Measurements from ENCODE around the gene ZBTB8OS. TPM values are rescaled to one million over a fixed set of nuclear protein-coding genes. Genes with fewer than 3 reads are reported as not detected.
A peak's percentile ranks its signal among the peaks of the same experiment; 100 is the strongest.
"Not testable (repeated sequence)": the region's sequence is repeated elsewhere in the genome, so short reads cannot be mapped to it uniquely, and the experiment has no call there.

ZBTB8OS gene
- total and polyA plus RNA-seq, 3 donors from 2014 or later = 37.2 to 43.4 (median 39.3) TPM

DNA sequence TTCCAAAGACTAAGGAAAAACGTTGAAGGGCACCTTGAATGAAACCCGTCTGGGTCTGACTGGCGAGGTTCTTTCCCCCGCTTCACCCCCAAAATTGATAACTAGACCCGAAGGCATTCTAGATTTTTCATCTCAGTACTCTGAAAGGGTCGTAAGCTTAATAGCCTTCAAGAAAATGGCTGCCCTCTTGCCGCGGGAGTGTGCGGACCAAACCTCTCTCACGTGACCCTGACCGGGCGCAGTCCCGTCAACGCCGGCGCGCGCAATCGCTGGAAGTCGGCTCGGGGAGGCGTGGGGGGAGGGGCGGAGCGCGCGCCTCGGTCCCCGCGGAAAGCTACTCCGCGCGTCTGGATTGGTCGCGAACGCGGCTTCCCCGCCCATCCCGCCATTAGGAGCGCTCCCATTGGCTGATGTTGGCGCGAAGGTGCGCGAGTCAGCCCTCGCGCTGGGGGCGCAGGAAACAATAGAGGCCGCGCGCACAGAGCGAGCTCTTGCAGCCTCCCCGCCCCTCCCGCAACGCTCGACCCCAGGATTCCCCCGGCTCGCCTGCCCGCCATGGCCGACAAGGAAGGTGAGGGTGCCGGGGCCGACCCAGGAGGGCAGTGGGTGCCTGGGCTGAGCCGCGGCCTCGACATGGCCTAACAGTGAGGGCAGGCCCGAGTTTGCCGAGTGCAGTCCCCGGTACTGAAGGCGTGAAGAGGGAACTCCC, 556 bp upstream of the ZBTB8OS start, which contains the start of gene RBBP4:
RBBP4 (plus strand) TSS at position 457 of the 709 bp plus-strand sequence; CDS start at position 556, 99 bp downstream.
- Histone ChIP-seq H3K27me3 (no peaks in the 10 kb centered on the region), H3K9me3 (no peaks in the 10 kb centered on the region), H3K4me1 (peaks cover 33% of the 10 kb centered on the region), H3K36me3 (ENCODE audit: low read depth, missing control alignments) (no peaks in the 10 kb centered on the region), H3K4me3 (peak within 1 kb of the TSS; percentile 73 to 81), H3K27ac (peak within 1 kb of the TSS; percentile 97 to 100)
- peak; percentile 97 for DNase-seq
- WGBS, 2 donors = 0 to 1% methylated on average over 11 to 55 of the region's 67 CpGs
- peak; percentile 57 for TF ChIP-seq POLR2A (IDR thresholded peaks at IDR 0.05)
- TF ChIP-seq, protein P1, sequence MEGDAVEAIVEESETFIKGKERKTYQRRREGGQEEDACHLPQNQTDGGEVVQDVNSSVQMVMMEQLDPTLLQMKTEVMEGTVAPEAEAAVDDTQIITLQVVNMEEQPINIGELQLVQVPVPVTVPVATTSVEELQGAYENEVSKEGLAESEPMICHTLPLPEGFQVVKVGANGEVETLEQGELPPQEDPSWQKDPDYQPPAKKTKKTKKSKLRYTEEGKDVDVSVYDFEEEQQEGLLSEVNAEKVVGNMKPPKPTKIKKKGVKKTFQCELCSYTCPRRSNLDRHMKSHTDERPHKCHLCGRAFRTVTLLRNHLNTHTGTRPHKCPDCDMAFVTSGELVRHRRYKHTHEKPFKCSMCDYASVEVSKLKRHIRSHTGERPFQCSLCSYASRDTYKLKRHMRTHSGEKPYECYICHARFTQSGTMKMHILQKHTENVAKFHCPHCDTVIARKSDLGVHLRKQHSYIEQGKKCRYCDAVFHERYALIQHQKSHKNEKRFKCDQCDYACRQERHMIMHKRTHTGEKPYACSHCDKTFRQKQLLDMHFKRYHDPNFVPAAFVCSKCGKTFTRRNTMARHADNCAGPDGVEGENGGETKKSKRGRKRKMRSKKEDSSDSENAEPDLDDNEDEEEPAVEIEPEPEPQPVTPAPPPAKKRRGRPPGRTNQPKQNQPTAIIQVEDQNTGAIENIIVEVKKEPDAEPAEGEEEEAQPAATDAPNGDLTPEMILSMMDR (IDR thresholded peaks at IDR 0.05) = no peak
- intact Hi-C loops (cut with DNase I; ENCODE audit: low total_unique reads) = no loop called here

- Histone ChIP-seq H3K27me3 (no peaks in the 10 kb centered on the region), H3K9me3 (no peaks in the 10 kb centered on the region)
- intact Hi-C loops (cut with DNase I; ENCODE audit: low total_unique reads) = no loop called here
Observed at GRCh38 chr1:32647308-32648134, 2.8 kb downstream of the ZBTB8OS start.

GRCh38 chr1:32644426-32644825, 5.9 kb downstream of the ZBTB8OS start:
- no peak for TF ChIP-seq POLR2A (IDR thresholded peaks at IDR 0.05)
- TF ChIP-seq, protein P1 (IDR thresholded peaks at IDR 0.05) = no peak
- Histone ChIP-seq H3K36me3 (ENCODE audit: low read depth, missing control alignments) (no peaks in the 10 kb centered on the region), H3K9me3 (no peaks in the 10 kb centered on the region), H3K4me3 (no peak overlapping the region), H3K27me3 (no peaks in the 10 kb centered on the region), H3K27ac (no peak overlapping the region), H3K4me1 (peaks cover 2% of the 10 kb centered on the region)
- no peak for DNase-seq
- WGBS, 2 donors = 77 to 81% methylated on average over 4 of the region's 4 CpGs
- intact Hi-C loops (cut with DNase I; ENCODE audit: low total_unique reads) = no loop called here

More at GRCh38 chr1:32647308-32648134, 2.8 kb downstream of the ZBTB8OS start:
- H3K4me1 ChIP-seq = peaks cover 9% of the 10 kb centered on the region
- H3K27ac ChIP-seq = no peak overlapping the region
- WGBS, 2 donors = 81 to 87% methylated on average over 6 of the region's 6 CpGs
- no peak overlapping the region for H3K4me3 ChIP-seq
- TF ChIP-seq POLR2A (IDR thresholded peaks at IDR 0.05) = no peak
- TF ChIP-seq, protein P1 (IDR thresholded peaks at IDR 0.05) = no peak
- no peaks in the 10 kb centered on the region for H3K36me3 ChIP-seq (ENCODE audit: low read depth, missing control alignments)
- no peak for DNase-seq

DNA sequence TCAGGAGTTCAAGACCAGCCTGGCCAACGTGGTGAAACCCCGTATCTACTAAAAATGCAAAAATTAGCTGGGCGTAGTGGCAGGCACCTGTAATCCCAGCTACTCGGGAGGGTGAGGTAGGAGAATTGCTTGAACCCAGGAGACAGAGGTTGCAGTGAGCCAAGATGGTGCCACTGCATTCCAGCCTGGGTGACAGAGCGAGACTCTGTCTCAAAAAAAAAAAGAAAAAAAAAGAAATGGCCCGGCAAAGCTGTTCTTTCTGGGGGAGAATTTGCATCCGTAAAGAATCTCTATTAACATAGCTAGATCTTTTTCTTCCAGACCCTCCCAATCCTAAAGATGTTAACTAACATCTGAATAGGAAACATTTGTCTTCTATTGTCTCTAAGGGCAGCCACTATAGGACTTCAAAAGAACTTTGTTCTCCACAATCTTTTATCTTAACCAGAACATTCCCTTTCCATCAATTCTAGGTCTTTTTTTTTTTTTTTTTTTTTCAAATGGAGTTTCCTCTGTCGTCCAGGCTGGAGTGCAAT, 8.0 kb downstream of the ZBTB8OS start:
- H3K4me1 ChIP-seq; DNase-seq; H3K4me3 ChIP-seq; H3K36me3 ChIP-seq (ENCODE audit: low read depth, missing control alignments); H3K27me3 ChIP-seq; H3K9me3 ChIP-seq; intact Hi-C loops (cut with DNase I; ENCODE audit: low total_unique reads): not testable (repeated sequence)
- WGBS, 2 donors = 63 to 70% methylated on average over 8 of the region's 8 CpGs
- peak overlapping the region; percentile 35 to 55 for H3K27ac ChIP-seq

DNA sequence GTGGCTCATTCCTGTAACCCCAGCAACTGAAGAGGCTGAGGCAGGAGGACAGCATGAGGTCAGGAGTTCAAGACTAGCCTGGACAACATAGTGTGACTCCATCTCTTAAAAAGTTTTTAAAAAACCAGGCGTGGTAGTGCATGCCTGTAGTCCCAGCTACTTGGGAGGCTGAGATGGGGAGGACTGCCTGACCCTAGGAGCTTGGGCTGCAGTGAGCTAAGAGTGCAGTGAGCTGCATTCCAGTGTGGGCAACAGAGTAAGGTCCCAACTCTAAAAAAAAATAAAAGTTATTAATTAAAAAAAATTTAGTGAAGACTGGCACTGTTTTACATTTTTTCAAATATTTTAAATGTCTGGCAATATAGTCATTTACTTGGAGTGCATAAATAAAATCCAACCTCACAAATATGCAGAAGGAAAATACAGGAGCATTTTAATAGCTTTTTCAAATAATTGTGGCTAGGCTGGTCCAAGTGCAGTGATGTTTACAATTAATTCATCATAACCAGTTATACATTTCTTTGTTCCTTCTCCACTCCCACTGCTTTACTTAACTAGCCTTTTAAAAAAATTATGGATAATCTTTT, 10.8 kb downstream of the ZBTB8OS start:
- H3K36me3 ChIP-seq (ENCODE audit: low read depth, missing control alignments) = no peaks in the 10 kb centered on the region
- no peaks in the 10 kb centered on the region for H3K9me3 ChIP-seq
- no peak for TF ChIP-seq POLR2A (IDR thresholded peaks at IDR 0.05)
- TF ChIP-seq, protein P1 (IDR thresholded peaks at IDR 0.05) = no peak
- 88 to 100% methylated on average over 1 of the region's 1 CpG for WGBS, 2 donors
- H3K27me3 ChIP-seq = no peaks in the 10 kb centered on the region
- no peak for DNase-seq
- H3K4me3 ChIP-seq = no peak overlapping the region
- H3K27ac ChIP-seq = no peak overlapping the region
- H3K4me1 ChIP-seq = no peaks in the 10 kb centered on the region
- intact Hi-C loops (cut with DNase I; ENCODE audit: low total_unique reads) = no loop called here
